HEK293 (cell line): Measurements from ENCODE around the gene AIF1L.

Experiments used
- ATF2 ChIP-seq: fragments of 450-650 bp; formaldehyde crosslinking; IDR thresholded peaks from 2 replicates; pipeline ENCODE4 v1.5.1; 2016; ENCODE audit warnings: missing biosample characterization, missing genetic modification characterization, low read depth
- BCL11A ChIP-seq: fragments of 450-650 bp; formaldehyde crosslinking; IDR thresholded peaks from 2 replicates; pipeline ENCODE4 v1.5.1; 2016; ENCODE audit warnings: low read depth, missing biosample characterization, missing genetic modification characterization
- ELK4 ChIP-seq: IDR thresholded peaks from 2 replicates; pipeline ENCODE4 v1.6.1; 2011; ENCODE audit warnings: mild to moderate bottlenecking, low read depth, low read length, borderline replicate concordance
- GFI1B ChIP-seq: fragments of 450-650 bp; formaldehyde crosslinking; IDR thresholded peaks from 2 replicates; pipeline ENCODE4 v1.5.1; 2016; ENCODE audit warnings: missing biosample characterization, missing genetic modification characterization
- KLF8 ChIP-seq: fragments of 450-650 bp; formaldehyde crosslinking; IDR thresholded peaks from 2 replicates; pipeline ENCODE4 v1.5.1; 2016; ENCODE audit warnings: missing biosample characterization, missing genetic modification characterization
- REST ChIP-seq: fragments of 450-650 bp; formaldehyde crosslinking; IDR thresholded peaks from 2 replicates; pipeline ENCODE4 v1.5.1; 2016; ENCODE audit warnings: missing biosample characterization, missing genetic modification characterization
- YY1 ChIP-seq: fragments of 450-650 bp; formaldehyde crosslinking; IDR thresholded peaks from 2 replicates; pipeline ENCODE4 v1.5.1; 2018; ENCODE audit warnings: missing biosample characterization, missing genetic modification characterization
- ZBTB1 ChIP-seq: fragments of 450-650 bp; formaldehyde crosslinking; IDR thresholded peaks from 2 replicates; pipeline ENCODE4 v1.5.1; 2016; ENCODE audit warnings: missing biosample characterization, missing genetic modification characterization
- ZNF132 ChIP-seq: fragments of 450-650 bp; formaldehyde crosslinking; IDR thresholded peaks from 2 replicates; pipeline ENCODE4 v1.5.1; 2017; ENCODE audit warnings: missing biosample characterization, missing genetic modification characterization, borderline replicate concordance
- ZNF747 ChIP-seq: fragments of 450-650 bp; formaldehyde crosslinking; IDR thresholded peaks from 2 replicates; pipeline ENCODE4 v1.5.1; 2016; ENCODE audit warnings: missing biosample characterization, missing genetic modification characterization
- TF ChIP-seq, protein P1 (sequence below): fragments of 450-650 bp; formaldehyde crosslinking; IDR thresholded peaks from 2 replicates; pipeline ENCODE4 v1.5.1; 2016; ENCODE audit warnings: missing biosample characterization, missing genetic modification characterization
- TF ChIP-seq, protein P2 (sequence below): fragments of 450-650 bp; formaldehyde crosslinking; optimal IDR thresholded peaks from 2 replicates; pipeline ENCODE3; 2016; ENCODE audit warnings: missing biosample characterization, mild to moderate bottlenecking, missing genetic modification characterization

- TF ChIP-seq REST (no peak), ZBTB1 (tag by site-specific recombination) (no peak), ATF2 (tag by site-specific recombination) (no peak), KLF8 (tag by site-specific recombination) (no peak), GFI1B (tag by site-specific recombination) (no peak), ZNF747 (tag by site-specific recombination) (no peak), ZNF132 (no peak), YY1 (tag by site-specific recombination) (no peak), BCL11A (no peak), ELK4 (no peak)
- TF ChIP-seq, protein P1, sequence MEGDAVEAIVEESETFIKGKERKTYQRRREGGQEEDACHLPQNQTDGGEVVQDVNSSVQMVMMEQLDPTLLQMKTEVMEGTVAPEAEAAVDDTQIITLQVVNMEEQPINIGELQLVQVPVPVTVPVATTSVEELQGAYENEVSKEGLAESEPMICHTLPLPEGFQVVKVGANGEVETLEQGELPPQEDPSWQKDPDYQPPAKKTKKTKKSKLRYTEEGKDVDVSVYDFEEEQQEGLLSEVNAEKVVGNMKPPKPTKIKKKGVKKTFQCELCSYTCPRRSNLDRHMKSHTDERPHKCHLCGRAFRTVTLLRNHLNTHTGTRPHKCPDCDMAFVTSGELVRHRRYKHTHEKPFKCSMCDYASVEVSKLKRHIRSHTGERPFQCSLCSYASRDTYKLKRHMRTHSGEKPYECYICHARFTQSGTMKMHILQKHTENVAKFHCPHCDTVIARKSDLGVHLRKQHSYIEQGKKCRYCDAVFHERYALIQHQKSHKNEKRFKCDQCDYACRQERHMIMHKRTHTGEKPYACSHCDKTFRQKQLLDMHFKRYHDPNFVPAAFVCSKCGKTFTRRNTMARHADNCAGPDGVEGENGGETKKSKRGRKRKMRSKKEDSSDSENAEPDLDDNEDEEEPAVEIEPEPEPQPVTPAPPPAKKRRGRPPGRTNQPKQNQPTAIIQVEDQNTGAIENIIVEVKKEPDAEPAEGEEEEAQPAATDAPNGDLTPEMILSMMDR = no peak
- TF ChIP-seq, protein P2, sequence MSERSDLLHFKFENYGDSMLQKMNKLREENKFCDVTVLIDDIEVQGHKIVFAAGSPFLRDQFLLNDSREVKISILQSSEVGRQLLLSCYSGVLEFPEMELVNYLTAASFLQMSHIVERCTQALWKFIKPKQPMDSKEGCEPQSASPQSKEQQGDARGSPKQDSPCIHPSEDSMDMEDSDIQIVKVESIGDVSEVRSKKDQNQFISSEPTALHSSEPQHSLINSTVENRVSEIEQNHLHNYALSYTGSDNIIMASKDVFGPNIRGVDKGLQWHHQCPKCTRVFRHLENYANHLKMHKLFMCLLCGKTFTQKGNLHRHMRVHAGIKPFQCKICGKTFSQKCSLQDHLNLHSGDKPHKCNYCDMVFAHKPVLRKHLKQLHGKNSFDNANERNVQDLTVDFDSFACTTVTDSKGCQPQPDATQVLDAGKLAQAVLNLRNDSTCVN (tag by site-specific recombination) = no peak
Observed at GRCh38 chr9:131084661-131085369, 11.5 kb upstream of the AIF1L start.
